Frontal cortex (tissue), 4 donors: ENCODE results near the gene LHX6. TPM values are rescaled to one million over a fixed set of nuclear protein-coding genes. Genes with fewer than 3 reads are reported as not detected.

Experiments used
- DNase-seq, 2 donors: peaks; one replicate each; pipeline ENCODE4 v3.0.0; 2012; ENCODE audit warnings: low spot score in 2 of 2
- FAIRE-seq: peaks from 2 replicates; lab custom pipeline; 2012; peaks lifted over from hg19 to GRCh38; lab: Jason Lieb, UNC
- total RNA-seq: library from RNA; depleted of rRNA; stranded (reverse); fragments of >200 nt; gene quantifications from one replicate; pipeline ENCODE4 v1.2.3, GENCODE V29; 2014
- donor health status: control.
- donor health status: control.
- donor health status: control.

The LHX6 gene
- 11.8 TPM for total RNA-seq

DNA sequence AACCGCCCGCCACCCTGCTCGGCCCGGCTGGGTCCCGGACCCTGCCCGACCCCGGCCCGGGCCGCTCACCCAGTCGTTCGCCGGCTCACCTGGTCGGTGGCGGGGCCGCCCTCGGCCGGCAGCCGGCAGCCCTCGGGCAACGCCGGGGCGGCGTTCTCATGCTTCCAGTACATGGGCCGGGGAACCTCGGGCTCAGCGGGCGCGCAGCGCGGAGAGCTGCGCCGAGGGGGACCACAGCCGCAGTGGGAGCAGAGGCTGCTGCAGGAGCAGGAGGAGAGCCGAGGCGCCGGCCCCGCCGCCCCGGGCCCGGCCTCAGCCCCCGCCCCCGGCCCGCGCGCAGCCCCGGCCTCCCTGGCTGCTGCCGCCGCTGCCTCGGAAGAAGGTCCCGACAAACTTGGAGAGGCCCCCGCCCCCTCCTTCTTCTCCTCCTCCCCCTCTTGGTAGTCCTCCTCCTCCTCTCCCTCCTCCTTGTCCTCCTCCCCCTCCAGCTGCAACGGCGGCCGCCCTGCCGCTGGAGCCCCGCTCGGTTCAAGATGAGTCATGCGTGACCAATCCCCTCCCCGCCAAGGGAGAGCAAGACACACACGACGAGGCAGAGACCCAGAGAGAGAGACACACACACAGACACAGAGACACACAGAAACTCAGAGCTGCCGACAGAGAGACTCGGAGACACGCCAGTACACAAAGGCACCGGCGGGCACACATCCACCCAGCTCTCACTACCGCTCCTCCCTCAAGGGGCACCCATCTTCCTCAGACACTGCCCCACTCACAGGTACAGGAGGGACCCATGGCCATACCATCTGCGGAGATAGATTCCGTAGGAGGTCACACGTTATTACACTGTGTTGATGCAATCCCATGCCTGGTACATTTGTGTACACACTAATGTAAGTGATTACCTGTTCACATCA lies at the start of gene LHX6:
LHX6 (minus strand) TSS at position 390 of the 917 bp plus-strand sequence; CDS start at position 173, 217 bp downstream.
- FAIRE-seq (no peak), DNase-seq (peak; percentile 26 to 48)

DNA sequence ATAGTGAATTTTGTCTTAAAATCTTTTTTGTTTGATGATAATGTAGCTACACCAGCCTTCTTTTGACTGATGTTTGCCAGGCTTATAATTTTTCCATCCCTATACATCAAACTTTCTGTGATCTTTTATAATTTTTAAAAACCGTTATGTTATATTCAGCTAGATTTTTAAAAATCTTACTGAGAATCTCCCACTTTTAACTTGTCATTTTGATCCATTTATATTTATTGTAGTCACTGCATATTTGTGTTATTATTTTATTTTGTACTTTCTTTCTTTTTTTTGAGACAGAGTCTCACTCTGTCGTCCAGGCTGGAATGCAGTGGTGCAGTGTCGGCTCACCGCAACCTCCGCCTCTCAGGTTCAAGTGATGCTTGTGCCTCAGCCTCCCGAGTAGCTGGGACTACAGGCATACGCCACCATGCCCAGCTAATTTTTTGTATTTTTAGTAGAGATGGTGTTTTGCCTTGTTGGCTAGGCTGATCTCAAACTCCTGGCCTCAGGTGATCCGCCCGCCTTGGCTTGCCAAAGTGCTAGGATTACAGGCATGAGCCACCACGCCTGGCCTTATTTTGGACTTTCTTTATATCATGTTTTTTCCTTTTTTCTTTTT lies 48.6 kb upstream of the LHX6 start:
- FAIRE-seq (no peak), DNase-seq (no peak)

DNA sequence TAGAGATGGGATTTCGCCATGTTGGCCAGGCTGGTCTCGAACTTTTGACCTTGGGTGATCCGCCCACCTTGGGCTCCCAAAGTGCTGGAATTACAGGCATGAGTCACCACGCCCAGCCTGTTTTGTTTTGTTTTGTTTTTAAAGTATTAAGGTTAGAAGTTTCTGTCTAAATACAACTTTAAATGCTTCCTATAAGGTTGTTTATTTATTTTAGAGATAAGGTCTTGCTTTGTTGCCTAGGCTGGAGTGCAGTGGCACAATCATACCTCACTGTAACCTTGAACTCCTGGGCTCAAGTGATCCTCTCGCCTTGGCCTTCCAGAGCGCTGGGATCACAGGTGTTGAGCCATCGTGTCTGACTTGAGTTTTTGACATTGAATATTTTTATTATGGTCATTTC lies 47.3 kb upstream of the LHX6 start:
- FAIRE-seq (no peak), DNase-seq (no peak)

DNA sequence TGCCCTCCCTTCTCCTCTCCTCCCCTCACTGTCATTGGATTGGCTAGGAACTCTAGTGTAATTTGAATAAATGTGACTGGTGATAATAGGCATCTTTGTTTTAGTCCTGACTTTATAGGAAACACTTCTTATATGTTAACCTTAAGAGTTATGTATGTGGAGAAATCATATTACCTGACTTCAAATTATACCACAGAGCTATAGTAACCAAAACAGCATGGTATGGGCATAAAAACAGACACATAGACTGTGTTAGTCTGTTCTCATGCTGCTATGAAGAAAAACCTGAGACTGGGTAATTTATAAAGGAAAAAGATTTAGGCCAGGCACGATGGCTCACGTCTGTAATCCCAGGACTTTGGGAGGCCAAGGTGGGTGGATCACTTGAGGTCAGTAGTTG lies 45.3 kb upstream of the LHX6 start:
- no peak for DNase-seq

DNA sequence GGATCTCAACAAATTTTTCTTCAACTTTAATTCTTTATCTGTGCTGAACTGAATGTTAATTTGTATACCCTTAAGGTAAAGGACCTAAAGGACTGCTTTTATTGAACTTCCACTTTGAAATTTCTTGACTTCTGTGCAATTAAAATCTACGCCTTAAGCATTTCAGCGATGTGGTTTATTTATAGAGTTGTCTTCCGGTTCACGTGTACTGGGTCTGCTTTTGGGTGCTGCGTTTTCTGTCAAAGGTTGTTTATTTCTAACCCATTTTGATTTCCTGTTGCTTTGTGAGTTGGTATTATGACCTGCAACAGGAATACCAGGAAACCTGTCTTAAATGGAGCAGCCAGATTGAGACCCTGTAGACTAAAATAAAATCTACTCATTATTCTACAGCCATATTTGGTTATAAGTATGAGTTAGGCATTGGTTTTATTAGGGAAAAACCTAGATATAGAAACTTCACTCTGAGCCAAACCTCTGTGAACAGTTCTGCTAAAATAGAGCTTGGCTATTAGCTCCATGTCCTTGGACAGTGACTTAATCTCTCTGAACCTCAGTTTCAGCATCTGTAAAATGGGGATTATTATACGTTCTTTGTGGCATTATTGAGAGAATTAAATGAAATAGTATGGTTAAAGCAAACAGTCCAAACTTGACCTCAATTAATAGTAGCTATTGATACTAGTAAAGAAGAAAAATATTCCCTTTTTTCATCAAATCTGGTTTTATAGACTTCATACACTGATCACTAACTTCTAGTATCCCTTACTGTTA lies 39.5 kb upstream of the LHX6 start:
- DNase-seq (no peak), FAIRE-seq (no peak)

More for the DNA sequence above, 45.3 kb upstream of the LHX6 start:
- FAIRE-seq = no peak

DNA sequence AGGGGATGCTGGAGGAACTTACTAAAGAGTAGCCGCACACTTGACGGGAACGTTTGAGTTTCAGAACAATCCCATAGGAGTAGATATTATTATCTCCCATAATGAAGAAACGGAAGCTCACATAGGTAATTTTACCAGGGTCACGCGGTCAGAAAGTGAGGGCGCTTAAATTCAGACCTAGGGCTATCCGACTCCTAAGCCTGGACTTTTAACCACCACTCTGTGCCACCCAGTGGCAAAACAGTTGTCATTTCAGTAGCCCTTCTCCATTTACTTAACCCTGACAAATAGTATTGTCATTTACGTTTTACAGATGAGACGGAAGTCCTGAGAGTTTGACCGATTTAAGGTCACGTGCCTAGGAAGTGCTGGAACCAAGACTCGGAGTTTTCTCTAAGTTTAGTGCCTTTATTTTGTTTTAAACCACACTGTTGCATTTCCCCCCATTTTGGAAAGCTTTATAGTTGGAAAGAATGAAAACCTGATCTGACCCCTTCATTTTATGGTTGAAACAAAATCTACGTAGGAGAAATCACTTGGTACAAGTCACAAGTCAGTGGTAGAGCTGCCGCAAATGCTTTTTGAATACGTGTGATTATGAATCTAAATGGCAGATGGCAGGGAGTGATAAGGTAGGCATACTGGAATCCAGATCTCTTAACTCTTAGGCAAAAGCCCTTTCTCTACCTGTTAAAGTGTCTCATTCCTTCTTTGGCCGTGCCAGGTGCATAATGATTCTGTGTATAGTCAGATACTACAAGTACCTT lies 36.6 kb upstream of the LHX6 start:
- no peak for FAIRE-seq

DNA sequence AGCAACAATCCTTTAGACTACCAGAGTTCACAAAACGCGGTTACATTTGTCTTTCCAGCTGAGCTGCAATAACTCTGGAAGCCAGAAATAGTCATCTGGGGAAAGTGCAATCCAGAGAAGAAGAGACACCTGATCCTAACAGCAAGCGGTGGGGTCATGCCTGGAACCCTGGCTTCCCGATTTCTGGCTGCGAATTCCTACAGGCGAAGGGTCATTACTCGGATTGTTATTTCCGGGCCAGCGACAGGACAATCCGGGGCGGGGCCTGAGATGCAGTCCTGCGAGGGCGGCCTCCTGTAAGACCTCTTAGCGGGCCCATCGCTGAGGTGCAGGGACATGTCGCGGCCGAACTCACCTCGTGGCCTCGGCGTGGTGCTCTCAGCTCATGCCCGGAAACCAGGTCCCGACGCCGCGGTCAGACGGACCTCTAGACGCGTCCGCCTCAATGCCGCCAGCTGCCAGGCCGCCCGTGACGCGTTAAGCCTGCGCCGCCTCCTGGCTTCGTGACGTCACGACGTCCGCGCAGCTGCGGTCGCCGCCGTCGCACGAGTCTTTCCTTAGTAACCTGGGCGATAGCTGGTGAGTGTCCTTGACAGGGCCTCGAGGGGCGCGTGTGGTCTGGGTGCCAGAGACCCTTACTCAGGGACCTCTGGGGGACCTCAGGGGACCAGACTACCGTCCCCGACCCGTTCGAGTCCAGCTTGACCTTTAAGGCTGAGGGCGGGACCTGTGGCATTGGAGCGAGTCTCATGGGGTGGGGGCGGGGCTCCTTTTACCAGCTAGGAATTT lies 35.8 kb upstream of the LHX6 start, which contains the start of the genes MRRF and RBM18:
MRRF (plus strand) TSS at position 523 of the 789 bp plus-strand sequence. CDS start 6,010 bp downstream, outside the sequence.
RBM18 (minus strand) TSS at position 481 of the 789 bp plus-strand sequence. CDS start 3,348 bp downstream, outside the sequence.
- peak; percentile 69 to 82 for DNase-seq
- FAIRE-seq = no peak

More for the DNA sequence above, 36.6 kb upstream of the LHX6 start:
- DNase-seq = peak; percentile 24 to 30

DNA sequence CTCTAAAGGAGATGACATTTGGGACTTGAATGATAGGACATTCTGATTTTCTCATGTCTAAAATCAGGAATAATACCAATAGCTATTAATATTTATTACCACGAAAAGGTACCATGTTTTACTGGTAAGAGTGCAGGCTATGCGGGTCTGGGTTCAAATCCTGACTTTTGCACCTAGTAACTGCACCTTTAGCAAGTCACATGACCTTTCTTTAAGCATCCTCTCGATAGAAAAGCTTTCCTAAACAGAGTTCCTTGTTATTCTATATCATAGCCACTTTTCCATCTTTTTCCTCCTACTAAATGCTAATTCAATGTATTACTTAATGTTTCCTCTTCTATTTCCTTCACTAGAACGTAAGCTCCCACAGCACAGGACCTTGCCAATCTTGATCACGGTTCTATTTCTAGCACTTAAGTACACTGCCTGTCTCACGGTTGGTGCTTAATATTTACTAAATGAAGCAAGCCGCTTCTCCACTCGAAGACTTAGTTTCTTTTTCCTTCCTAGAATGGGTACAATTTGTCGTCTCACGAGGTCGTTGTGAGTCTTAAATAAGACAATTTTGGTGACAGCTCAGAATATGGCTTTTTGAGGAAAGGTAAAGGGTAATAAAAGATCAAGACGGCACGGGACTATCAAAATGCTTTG lies 35.1 kb upstream of the LHX6 start:
- FAIRE-seq (no peak), DNase-seq (no peak)

DNA sequence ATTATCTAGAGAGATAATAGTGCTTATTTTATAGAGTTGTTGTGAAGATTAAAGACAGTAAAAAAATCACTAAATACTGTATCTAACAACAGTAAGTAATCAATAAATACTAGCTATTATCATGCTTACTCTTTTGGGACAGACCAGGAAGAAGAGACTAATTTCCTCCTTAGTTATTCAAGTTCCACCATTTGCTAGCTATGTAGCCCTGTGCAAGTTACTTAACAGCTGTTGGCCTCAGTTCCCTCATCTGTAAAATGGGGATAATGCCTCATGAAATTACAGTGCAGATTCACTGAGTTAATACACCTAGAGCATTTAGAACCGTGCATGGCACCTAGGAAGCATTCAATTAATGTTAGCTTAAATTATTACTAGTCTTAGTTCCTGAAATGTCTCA lies 33.3 kb upstream of the LHX6 start:
- FAIRE-seq = no peak
- DNase-seq = no peak

DNA sequence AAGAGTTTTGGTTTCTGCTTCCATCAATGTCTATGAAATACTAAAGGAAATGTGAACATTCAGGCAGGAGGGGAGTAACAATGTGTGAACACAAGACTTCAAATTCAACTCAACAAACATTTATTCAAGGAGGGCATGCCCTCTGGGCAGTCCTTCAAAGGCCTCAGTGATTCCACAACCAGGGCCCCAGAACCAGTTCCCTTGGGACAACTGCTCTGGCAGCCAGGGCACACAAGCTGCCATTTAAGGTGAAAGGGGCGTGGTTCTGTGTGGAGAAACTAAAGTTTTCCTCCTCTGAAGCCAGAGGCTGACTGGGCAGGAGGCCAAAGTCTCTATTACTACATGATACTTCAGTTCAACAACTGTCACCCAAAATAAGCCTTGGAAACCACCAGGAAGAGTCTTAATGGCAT lies 32.7 kb upstream of the LHX6 start:
- peak in 1 of 2 donors; percentile 20 for DNase-seq
- no peak for FAIRE-seq

DNA sequence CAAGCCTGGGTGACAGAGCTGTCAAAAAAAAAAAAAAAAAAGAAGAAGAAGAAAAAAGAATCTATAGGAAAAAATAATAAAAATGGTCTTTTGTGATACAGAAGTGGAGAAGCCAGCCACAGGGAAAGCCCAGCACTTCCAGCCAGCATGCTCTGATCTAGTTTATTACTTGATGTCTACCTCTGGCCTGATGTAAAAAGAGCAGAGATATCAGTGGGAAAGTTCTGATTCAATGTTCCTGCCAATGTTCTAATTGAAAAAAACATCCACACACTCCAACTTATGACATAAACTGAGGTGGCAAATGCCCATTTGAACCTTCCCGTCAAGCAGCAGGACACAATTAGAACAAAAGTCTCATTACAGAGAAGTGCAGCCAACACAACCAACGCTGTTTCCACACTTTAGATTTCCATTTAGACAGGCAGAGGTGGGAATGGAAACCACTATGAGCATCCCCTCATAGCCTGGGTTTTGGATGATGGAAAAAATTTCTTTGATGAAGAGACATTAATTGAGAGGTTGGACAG lies 30.2 kb upstream of the LHX6 start:
- DNase-seq (no peak), FAIRE-seq (no peak)

DNA sequence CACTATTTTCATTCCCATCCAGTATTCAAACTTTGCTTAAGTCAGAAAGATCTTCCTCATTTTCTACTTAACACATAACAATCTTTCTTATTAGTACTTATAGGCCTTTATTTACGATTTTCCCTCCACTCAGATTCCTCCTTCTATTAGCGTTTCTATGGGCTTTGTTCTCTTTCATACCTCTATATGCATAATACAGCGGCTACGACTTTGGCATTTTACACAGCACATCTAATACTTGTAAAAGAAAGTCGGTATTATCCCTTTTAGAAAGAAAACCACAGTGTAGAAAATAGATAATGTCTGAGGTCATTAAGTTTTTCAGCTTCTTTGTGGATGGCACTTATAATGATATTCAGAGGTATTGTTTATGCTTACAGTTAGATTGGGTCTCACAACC lies 27.4 kb upstream of the LHX6 start:
- FAIRE-seq (no peak), DNase-seq (no peak)

DNA sequence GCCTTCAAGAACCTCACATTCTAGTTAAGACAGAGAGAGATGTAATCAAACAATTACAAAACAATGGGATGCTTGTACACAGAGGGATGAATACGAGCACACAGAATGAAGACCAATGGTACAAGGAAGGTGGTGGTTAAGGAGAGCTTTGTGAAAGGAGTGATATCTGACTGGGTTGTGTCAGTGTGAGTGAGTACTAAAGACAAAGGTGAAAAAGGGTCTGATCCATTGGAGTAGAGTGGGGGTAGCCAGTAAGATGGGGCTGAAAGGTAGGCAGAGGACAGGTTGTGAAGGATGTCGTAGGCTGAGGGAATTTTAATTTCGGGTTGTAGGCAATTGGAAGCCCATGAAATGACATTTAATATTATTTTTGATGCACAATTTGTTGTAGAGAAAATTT lies 26.0 kb upstream of the LHX6 start:
- FAIRE-seq (no peak), DNase-seq (no peak)

DNA sequence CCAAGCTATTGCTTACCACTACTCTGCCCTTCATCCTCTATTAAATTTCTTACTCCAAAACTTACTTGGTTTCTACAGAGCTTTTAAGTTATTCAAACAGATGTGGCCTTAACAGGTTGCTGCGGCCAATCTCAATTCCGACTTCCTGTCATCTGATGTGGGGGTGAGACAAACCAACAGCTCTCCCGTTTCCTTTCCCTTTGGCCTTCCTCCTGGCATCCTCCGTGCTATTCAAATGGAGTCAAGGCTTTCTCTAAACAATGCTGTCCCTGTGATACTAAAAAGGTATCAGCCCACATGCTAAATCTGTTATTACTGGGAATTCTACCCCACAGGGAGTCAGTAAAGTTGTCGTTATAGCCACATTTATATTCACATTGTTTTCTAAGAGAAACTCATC lies 24.0 kb upstream of the LHX6 start:
- DNase-seq (no peak), FAIRE-seq (no peak)

DNA sequence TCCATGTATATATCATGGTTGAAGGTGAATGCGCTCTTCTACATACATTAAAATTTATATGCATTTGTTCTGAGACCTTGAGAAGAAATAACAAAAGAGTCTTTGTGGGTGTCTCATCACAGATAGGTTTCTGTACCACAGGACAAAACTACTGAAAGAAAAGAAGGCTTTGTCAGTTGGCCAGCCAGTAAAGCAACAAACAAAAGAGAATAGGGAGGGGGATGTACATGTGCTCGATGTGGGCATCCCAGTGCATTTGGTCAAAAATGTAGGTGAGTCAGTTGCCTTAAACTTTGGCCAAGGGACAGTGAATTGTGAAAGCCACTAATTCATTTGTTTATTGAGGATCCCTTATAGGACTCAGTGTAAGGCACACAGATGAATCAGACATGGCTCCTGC lies 22.6 kb upstream of the LHX6 start:
- FAIRE-seq (no peak), DNase-seq (no peak)

DNA sequence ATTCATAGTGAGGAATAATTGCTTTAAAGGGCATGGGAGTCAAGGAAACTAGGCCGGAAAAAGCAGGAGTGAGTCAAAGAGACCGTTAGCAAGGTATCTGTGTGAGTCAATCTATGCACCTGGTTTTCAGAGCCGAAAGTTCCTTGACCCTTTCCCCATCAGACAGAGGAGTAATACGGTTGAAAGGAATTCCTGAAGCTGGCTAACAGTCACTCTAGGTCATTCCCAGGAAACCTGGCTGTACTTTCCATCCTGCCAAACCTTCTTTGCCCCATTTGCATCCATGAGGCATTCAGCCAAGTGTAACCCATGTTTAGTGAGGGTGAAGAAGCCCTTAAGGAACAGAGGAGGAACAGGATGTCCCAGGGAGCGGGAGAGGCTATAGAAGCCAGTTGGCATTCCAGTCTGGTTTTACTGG lies 19.7 kb upstream of the LHX6 start:
- no peak for FAIRE-seq

DNA sequence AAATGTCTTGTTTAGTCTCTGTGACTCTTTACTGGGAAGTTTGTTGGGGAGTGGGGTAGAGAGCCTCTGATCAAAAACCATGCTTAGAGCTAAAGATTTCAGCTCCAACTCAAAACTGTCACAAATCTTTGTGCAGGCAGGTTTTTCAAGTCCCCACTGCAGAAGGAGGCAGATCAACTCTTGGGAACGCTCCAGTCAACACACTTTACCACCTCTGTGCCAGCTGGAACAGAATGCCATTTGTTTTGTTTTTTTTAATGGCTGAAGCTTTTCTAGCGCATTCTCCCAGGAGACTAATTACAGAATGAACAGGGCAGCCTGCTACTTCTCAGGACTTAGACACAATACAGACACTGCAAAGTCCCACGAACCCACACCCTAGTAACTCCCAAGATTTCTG lies 17.9 kb upstream of the LHX6 start:
- no peak for FAIRE-seq

More for the DNA sequence above, 19.7 kb upstream of the LHX6 start:
- no peak for DNase-seq

DNA sequence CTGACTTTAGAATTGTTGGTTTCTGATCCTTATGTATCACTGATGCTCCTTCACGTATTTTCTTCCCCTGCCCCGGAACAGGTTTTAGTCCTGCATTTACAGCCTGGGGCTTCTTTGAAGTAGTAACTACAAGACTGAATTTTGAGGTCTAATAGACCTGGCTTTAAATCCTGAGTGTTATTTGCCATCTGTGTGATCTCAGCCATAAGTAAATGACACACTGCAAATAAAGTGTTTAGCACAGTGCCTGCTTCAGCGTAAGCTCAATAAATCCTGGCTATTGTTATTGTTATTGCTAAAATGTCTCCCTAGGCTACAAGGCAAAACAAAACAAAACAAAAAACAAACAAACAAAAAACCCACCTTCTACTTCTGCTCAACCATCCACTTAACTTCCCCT lies 15.6 kb upstream of the LHX6 start:
- DNase-seq (no peak), FAIRE-seq (no peak)

More for the DNA sequence above, 17.9 kb upstream of the LHX6 start:
- no peak for DNase-seq
